Astrocyte of the spinal cord (primary cell): Measurements from ENCODE around the gene STX7.
A peak's percentile ranks its signal among the peaks of the same experiment; 100 is the strongest.
"Not testable (repeated sequence)": the region's sequence is repeated elsewhere in the genome, so short reads cannot be mapped to it uniquely, and the experiment has no call there.

ENCODE experiments used
- DNase-seq: peaks from one replicate; pipeline ENCODE4 v3.0.0; 2011; ENCODE audit warnings: low read depth, low spot score
- H3K4me3 ChIP-seq: 2 replicates; pipeline ENCODE4 v1.5.1; 2011; ENCODE audit warnings: low read depth, mild to moderate bottlenecking, low read length, moderate library complexity
- CTCF ChIP-seq: IDR thresholded peaks from 2 replicates; pipeline ENCODE4 v1.5.1; 2012; ENCODE audit warnings: low read depth, mild to moderate bottlenecking, low read length, inconsistent platforms
- in situ Hi-C: cut with HindIII; loops from 2 replicates; pipeline ENCODE4 v1.10.0; 2017; ENCODE audit warnings: low sequenced_read_pairs

STX7 gene

DNA sequence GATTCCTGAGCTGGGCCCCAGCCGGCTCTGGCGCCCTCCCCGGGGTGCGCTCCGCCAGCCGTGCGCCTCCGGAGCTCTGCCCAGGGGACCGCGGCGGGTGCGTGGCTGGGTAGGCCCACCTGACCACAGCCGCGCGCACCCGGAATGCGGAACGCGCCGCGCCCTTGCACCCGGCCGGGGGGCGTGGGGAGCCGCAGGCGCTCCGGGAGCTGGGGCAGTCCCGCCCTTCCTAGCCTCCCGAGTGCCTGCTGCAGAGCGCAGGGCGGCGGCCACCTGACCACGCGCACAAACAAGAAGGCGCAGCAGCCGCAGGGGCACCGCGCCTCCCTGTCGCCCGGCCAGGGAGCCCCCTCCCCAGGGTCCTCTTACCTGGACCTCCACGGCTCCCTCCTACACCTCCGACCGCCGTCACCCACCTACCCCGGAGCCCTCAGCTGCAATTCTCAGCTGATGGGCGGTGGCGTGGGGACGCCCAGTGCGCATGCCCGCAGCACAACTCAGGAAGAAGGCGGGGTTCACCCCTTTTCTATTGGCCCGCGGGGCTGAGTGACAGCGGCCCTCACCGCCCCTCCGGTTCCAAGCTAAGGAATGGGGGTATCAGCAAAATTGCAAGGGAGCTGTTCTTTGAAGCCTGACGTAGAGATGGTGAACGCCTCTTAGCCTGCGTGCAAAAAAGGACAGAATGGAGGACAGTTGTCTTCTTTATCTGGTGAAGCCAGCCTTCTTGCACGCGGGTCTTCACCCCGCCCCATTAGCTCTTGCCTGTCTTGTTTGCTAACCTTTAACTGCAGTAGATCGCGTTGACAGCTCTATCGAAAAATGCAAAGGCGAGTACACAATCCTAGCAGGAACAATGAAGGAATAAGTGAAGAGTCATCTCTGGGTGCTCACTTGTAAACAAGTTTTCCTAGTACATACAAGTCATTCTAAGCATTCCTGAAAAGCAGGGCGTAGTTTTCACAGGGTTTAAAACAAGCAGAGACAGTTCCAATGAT is at the start of gene STX7:
Gene STX7, minus strand, starts transcription at position 479 of the 995 bp plus-strand sequence. CDS start 9,586 bp downstream, outside the sequence.
- in situ Hi-C loops, result no loop called here
- H3K4me3 ChIP-seq, result peak within 1 kb of the TSS; percentile 82

DNA sequence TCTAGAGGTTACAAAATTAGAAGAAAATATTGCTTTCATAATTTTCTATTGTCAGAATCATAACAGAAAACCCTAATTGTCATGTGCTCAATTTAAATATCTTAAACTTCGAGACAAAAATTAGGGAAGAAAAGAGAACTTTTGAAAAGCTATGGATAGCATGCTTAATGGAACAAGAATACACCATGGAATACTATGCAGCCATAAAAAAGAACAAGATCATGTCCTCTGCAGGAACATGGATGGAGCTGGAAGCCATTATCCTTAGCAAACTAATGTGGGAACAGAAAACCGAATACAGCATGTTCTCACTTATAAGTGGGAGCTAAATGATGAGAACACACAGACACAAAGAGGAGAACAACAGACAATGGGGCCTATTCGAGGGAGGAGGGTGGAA is 47.2 kb upstream of the STX7 start:
- in situ Hi-C loops, H3K4me3 ChIP-seq, DNase-seq: not testable (repeated sequence)

More for the DNA sequence above, at the start of gene STX7:
- peak; percentile 90 for DNase-seq
- no peak for TF ChIP-seq CTCF

DNA sequence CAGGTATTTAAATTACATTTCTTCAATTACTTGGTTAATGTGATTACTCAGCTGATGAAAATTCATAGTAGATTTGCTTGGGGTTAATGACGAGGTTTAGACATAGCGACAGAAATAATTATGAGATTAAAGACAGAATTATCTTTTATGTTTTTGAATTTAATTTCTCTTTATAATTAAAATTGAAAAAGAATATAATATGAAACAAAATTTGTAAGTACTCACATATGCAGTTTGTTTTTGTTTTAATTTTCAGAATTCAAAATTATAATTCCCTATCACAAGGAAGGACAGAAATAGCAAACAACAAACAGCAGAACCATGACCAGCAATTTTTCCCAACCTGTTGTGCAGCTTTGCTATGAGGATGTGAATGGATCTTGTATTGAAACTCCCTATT is 39.5 kb upstream of the STX7 start, which contains the start of gene TAAR8:
Gene TAAR8, plus strand, starts transcription at position 301 of the 400 bp plus-strand sequence. Its CDS starts 21 bp downstream, at position 322.
- TF ChIP-seq CTCF, result no peak
- no peak for DNase-seq
- in situ Hi-C loops, result no loop called here
- no peak within 1 kb of the TSS for H3K4me3 ChIP-seq

DNA sequence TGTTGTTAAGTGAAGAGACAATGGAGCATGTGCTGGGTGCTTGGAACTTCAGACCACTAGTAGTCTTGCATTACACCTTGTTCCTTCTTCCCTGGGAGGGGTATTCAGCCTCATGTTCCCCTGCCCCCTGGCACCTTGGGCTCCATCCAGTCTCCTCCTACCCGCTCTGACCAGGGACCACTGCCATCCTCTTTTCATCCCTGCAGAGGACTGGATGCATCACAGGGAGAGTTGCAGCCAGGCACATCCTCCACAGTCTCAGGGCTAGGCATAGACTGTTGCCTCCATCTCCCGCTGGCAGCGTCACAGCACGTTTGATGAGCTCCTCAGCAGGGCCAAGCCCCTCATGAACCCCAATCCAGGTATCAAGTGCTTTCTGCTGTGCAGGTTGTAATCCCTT is 38.3 kb upstream of the STX7 start:
- H3K4me3 ChIP-seq, result no peak overlapping the region
- in situ Hi-C loops, result no loop called here
- no peak for TF ChIP-seq CTCF
- no peak for DNase-seq

GRCh38 chr6:132548746-132549463 is 36.0 kb upstream of the STX7 start:
- DNase-seq, result no peak
- in situ Hi-C loops, result no loop called here
- no peak for TF ChIP-seq CTCF
- no peak overlapping the region for H3K4me3 ChIP-seq

DNA sequence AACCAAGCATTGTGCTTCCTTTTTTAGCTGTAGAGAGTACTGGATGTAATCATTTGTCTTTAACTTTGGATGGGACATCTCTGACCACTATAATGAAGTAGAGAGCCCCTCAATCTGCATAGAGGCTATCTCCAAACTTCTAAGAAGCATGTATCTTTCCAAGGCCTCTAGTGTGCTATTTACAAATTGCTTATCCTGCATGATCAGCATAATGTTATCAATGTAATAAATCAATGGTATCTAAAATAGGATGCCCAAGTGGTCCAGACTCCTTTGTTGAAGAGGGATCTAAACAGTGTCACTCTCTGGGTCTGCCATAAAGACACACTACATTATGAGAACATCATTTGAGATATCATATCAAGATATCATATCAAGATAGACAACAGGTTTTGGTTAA is 31.9 kb upstream of the STX7 start:
- no peak overlapping the region for H3K4me3 ChIP-seq
- TF ChIP-seq CTCF, result no peak
- in situ Hi-C loops, result no loop called here
- DNase-seq, result no peak
